Activated CD4-positive, alpha-beta T cell treated with anti-CD3 and anti-CD28 coated beads, Interleukin-2, amount 50 U/mL, for 1 hour (primary cell): Measurements from ENCODE around the gene ZSWIM1.

Experiments
- DNase-seq: peaks from one replicate; pipeline ENCODE4 v3.0.0-alpha.2; 2020

The ZSWIM1 gene

DNA sequence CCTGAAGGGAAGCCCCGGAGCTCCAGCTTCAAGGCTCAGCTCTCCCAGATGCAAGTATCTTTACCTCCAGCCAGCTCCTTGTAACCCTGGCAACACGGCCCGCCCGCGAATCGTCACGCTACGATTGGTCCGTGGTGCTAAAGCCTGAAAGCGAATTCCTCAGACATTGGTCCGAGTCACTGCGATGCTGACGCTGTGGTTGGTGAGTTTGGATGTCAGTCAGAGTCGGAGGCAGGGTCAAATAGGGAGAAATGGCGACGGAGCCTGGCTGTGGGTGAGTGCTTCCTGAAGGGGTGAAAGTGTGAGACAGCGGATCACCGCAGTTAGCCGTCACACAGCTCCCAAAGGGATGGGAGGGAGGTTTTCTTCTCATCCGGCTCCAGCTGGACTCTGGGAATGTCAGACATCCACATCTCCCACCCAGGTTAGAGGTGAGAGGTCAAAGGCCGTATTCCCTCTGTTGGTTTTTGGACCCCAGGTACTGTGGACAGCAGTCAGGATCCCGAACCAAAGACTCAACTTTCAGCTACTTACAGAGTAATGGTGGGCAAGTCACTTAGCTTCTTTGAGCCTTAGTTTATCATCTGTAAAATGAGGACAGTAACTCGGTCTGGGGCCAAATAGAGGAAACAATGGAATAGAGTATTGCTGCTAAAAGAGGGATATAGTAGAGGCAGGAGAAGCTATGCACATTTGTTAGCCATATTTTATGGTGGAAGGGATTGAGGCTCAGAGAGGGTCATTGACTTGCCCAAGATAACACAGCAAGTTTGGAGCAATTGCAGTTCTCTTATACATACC lies at the start of gene ZSWIM1:
TSS of gene ZSWIM1 (plus strand) at position 240 of the 801 bp plus-strand sequence. CDS start 1,366 bp downstream, outside the sequence.
- peak; percentile 99 for DNase-seq

DNA sequence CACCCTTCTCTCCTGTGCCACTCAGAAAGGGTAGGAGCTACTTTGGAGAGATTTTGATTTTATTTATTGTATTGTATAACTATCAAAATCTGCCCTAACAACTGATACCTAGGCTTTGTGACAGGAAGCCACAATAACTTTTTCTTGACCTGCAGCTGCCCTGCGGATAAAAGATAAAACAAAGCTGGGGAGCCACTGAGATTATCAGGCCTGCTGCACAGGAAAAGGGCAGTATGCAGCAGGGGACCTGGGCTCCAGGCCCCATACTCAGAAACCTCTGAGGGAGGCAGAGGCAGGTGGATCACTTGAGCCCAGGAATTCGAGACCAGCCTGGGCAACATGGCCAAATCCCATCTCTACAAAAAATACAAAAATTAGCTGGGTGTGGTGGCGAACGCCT lies 48.4 kb upstream of the ZSWIM1 start:
- no peak for DNase-seq

- no peak for DNase-seq
Observed at GRCh38 chr20:45833030-45833882, 47.8 kb upstream of the ZSWIM1 start, which contains the start of gene SNX21. Gene SNX21, plus strand, starts transcription at chr20:45833799. Its CDS starts 121 bp downstream, at chr20:45833920.

DNA sequence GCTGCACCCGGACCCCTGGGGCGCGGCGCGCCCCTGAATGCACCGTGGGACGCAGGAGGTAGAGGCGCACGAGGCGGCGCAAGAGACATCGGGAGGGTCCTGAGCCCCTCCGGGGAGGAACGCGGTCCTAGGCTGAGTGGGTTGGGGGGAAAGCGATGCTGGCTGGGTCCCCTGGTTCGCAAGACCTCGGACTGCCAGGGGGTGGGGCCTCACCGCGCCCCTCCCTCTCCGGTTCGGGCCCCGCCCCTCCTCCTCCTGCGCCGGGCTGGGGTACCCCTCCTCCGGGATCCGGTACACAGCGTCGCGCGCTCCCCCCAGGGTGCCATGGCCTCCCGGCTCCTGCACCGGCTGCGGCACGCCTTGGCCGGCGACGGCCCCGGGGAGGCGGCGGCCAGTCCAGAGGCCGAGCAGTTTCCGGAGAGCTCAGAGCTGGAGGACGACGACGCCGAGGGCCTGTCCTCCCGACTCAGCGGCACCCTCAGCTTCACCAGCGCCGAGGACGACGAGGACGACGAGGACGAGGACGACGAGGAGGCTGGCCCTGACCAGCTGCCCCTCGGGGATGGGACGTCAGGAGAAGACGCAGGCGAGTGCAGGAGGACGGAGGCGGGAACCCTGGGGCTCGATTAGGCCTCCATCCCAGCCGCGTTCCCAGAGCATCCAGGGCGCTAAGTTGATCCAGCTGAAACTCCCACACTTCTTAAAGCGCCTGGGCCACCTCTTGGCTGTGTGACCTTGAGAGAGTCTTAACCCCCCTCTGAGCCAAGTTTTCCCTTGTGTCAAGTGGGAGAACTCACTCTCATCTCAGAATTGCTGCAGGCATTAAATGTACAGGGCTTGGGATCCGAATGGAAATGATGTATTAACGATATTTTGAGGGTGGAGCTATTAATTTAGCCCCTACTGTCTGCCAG lies 46.9 kb upstream of the ZSWIM1 start:
- DNase-seq, result peak; percentile 32

- DNase-seq, result no peak
Observed at GRCh38 chr20:45834797-45835161, 46.2 kb upstream of the ZSWIM1 start.

DNA sequence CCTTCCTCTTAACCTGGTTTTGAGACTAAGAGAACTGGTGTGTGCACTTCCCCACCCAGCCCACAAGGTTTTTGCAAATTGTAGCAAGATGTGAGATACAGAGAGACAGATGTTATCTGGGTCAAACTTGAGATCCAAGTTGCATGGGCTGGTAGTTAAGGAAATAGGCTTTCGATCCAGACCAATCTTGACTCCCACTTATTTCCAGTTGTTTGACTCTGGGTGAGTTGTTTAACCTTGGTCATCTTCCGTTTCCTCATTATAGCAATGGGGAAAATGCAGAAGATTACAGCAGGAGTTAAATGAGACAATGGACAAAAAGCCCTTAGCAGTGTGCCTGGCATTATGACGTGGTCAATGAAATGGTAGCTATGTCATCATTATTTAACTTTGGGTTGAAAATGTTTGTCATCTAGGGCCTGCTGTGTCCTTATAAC lies 45.7 kb upstream of the ZSWIM1 start:
- DNase-seq, result no peak

DNA sequence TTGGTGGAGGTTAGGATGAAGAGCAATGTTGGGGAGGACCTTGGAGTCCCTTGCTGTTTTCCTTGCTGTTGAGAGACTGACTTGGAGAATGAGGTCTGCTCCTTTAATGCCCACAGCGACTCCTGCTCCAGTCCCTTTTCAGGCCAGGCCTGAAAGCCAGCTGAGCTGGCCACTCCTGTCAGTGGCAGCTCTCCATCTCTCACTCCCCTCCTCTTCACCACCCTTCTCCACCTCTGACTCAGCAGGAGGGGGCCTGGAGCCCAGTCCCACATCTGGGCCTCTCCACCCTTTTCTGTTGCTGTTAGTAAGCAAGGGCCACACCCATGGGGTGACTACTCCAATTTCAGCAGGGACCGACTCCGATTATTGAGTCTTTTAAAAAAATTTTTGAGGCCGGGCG lies 45.2 kb upstream of the ZSWIM1 start:
- DNase-seq, result no peak

GRCh38 chr20:45836841-45837240 lies 44.2 kb upstream of the ZSWIM1 start:
- no peak for DNase-seq

GRCh38 chr20:45840700-45841198 lies 40.3 kb upstream of the ZSWIM1 start:
- DNase-seq, result no peak

DNA sequence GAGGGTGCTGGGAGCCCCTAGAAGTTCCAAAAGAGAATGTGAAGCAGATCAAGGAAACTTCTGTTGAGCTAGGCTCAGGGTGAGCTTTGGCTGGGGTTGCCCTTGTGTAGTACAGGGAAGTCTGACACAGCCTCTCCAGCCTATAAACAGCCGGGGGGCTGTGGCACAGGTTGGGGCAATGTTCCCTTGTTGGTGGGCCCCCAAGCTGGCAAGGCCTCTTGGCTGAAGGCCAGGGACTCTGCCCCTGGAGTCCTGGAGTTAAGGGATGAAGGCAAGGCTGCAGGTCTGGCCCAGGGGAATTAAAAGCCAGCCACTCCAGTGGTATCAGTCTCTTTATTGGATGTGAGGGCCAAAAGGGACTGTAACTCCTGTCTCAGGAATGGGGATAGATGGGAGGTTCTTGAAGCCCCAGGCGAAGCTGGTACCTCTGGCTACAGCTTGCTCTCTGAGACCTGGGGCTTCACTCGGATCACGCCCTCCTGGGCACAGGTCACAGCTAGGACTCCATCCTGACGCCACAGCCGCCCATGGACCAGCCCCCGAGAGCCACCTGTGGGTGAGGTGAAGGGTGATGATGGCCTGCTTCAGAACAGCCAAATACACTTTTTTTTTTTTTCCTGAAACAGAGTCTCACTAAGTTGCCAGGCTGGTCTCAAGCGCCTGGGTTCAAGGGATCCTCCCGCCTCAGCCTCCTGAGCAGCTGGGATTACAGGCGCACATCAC lies 39.5 kb upstream of the ZSWIM1 start:
- DNase-seq, result no peak

DNA sequence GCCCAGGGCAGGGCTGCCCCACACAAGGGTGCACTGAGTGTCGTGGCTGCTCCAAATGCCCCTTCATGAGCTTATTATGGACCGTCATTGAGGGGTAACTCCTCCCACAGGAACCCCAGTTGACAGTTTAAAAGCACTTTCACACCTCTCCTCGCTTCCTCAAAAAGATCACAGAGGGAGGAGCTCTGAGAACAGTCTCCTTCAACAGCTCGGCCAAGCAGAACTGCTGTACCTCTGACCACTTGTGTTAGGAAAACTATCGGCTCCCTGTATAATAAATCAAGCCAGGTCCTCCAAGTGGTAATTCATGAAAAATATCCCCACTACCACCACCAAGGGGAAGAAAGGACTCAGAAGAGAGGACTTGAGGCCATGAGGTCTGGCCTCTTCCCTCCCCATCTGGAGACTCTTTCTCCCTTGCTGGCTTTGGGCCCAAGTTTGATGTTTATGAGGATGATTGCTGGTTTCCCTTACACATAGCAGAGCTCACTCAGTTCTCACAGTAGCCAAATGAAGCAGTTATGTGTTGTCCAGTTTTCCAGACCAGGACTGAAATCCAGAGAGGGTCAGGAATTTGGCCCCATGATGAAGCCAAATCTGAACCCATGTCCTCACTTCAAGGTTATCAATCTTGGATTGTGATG lies 38.7 kb upstream of the ZSWIM1 start:
- DNase-seq, result no peak

DNA sequence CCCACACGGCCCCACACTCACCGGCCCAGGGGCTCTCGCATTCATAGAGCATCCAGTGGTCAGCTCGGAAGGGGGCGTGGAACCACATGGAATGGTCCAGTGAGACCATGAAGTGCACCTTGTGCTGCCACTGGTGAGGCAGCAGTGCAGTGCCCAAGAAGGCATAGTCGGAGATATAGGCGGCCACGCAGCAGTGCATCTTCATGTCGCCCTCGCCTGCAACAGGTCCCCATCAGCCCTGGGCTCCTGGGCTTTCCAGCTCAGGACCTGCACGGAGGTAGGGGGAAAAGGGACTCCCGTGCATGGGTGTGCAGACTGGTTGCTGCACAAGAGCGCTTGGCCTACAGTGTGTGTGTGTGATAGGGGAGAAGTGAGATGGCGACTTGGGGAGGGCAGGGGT lies 37.5 kb upstream of the ZSWIM1 start:
- no peak for DNase-seq

GRCh38 chr20:45845452-45845851 lies 35.6 kb upstream of the ZSWIM1 start:
- DNase-seq, result no peak

GRCh38 chr20:45848421-45848820 lies 32.6 kb upstream of the ZSWIM1 start:
- DNase-seq, result no peak

GRCh38 chr20:45848969-45849582 lies 32.0 kb upstream of the ZSWIM1 start:
- no peak for DNase-seq

- DNase-seq, result no peak
Observed at GRCh38 chr20:45850238-45850637, 30.8 kb upstream of the ZSWIM1 start.

GRCh38 chr20:45850926-45851325 lies 30.1 kb upstream of the ZSWIM1 start:
- DNase-seq, result no peak

- no peak for DNase-seq
Observed at GRCh38 chr20:45851501-45851900, 29.5 kb upstream of the ZSWIM1 start.

DNA sequence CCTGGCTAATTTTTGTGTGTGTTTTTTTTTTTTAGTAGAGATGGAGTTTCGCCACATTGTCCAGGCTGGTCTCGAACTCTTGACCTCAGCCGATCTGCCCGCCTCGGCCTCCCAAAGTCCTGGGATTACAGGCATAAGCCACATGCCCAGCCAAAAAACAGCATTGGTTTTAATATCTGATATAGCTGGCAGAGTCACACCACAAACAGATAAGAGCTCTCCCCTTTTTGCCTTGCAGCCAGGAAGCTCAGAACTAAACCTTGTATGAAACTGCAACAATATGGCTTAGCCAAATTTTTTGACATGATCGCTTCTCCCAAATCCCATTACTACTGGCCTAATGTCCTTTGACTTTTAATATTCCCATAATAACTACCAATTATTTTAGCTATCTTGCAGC lies 28.7 kb upstream of the ZSWIM1 start:
- no peak for DNase-seq

DNA sequence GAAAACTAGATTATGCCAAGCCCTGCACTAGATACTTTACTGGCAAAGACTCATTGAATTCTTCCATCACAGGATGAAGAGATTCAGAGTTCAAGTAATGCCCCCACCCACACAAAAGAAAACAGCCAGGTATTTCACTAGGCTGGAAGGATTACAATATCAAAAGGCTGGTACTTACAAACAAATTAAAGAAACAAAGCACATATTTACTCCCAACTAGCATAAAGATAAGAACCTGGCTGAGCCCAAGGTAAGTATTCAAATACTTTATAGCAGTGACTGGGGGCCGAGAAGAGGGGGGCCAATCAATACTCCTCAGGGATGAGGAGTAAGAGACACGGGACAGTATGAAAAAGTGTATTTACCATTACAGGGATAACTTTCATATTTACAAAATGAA lies 27.5 kb upstream of the ZSWIM1 start:
- DNase-seq, result no peak
